ENCODE measurements around the gene RTKN. TPM values are rescaled to one million over a fixed set of nuclear protein-coding genes. Genes with fewer than 3 reads are reported as not detected.

The RTKN gene
- total and polyA plus RNA-seq, 12 donors, result 7.4 to 35.6 (median 14.1) TPM

DNA sequence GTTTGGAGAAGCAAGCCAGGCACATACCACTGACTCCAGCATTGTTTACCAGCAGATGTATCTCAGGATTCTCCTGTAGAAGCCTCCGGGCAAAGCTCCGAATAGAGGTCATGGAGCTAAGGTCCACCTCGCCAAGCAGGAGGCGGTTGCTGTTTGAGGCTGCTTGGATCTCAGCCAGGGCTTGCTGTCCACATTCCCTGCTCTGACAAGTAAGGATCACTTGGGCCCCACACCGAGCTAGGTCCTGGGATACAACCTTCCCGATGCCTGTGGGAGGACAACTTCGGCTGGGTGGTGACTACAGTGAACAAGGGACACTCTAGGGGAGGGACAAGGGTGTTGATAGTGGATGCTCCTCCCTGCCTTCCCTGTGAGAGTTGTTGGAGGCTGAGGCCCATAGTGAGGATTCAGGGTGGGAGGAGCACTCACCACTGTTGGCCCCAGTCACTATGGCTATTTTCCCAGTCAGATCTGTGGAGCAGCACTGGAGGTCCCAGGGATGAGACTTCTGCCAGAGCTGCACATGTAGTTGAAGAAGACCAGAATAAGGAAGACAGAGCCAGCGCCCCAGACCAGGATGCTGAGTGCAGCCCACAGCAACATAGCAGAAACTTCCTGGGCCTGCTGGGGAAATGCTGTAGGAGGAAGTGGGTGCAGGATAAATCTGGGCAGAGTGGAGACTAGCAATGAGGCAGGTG, 28.6 kb downstream of the RTKN start:
- H3K27ac ChIP-seq, result no peak overlapping the region
- no peak for TF ChIP-seq CTCF (IDR thresholded peaks at IDR 0.05)
- no peak for TF ChIP-seq POLR2A (IDR thresholded peaks at IDR 0.05)
- DNase-seq, result no peak
- H3K36me3 ChIP-seq (replicated peaks in 1 of 2), result no peaks in the 10 kb centered on the region
- peaks cover 0 to 17% of the 10 kb centered on the region in 2 donors for H3K4me1 ChIP-seq (replicated peaks in 1 of 2)
- no peaks in the 10 kb centered on the region for H3K9me3 ChIP-seq (replicated peaks in 1 of 3)
- intact Hi-C loops (cut with DNase I), result no loop called here
- H3K27me3 ChIP-seq, result peaks cover 6% of the 10 kb centered on the region
- 69 to 80% (median 73%) methylated on average over 4 to 8 of the region's 8 CpGs for WGBS, 4 donors
- H3K4me3 ChIP-seq, result no peak overlapping the region

DNA sequence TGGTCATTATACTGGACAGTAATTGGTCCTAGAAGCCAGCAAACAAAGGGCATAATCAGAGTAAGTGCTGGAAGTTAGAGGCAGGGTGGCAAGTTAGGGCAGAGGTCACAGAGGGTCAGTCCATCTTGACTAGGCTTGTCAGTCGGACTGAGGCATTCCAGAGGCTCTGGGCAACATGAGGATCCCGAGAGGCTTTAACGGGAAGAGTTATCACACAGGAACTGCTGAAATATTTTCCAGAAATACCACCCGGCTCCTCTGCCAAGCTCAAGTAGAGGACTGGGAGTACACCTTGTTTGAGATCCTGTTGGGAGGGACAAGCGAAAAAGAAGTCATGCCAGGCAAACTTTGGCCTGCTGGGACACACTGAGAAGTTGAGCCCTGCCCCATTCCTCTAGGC, 34.1 kb downstream of the RTKN start:
- TF ChIP-seq POLR2A (IDR thresholded peaks at IDR 0.05) (no peak), CTCF (IDR thresholded peaks at IDR 0.05) (no peak)
- Histone ChIP-seq H3K4me3 (no peak overlapping the region), H3K9me3 (replicated peaks in 1 of 3) (no peaks in the 10 kb centered on the region), H3K4me1 (replicated peaks in 1 of 2) (no peaks in the 10 kb centered on the region), H3K27ac (no peak overlapping the region), H3K36me3 (replicated peaks in 1 of 2) (no peaks in the 10 kb centered on the region), H3K27me3 (no peaks in the 10 kb centered on the region)
- intact Hi-C loops (cut with DNase I), result no loop called here
- peak in 1 of 7 donors; percentile 20 for DNase-seq
- 58 to 73% (median 67%) methylated on average over 5 of the region's 5 CpGs for WGBS, 4 donors

- Histone ChIP-seq H3K9me3 (replicated peaks in 1 of 3) (no peaks in the 10 kb centered on the region), H3K27me3 (no peaks in the 10 kb centered on the region), H3K27ac (no peak overlapping the region), H3K4me3 (no peak overlapping the region), H3K36me3 (replicated peaks in 1 of 2) (no peaks in the 10 kb centered on the region), H3K4me1 (replicated peaks in 1 of 2) (no peaks in the 10 kb centered on the region)
- TF ChIP-seq POLR2A (IDR thresholded peaks at IDR 0.05) (no peak), CTCF (IDR thresholded peaks at IDR 0.05) (no peak)
- intact Hi-C loops (cut with DNase I), result no loop called here
- no peak for DNase-seq
Observed at GRCh38 chr2:74406035-74406434, 35.7 kb downstream of the RTKN start.

- 70 to 79% (median 74%) methylated on average over 2 of the region's 2 CpGs for WGBS, 4 donors
- DNase-seq, result no peak
- intact Hi-C loops (cut with DNase I), result no loop called here
- H3K27me3 ChIP-seq, result no peaks in the 10 kb centered on the region
- H3K4me1 ChIP-seq (replicated peaks in 1 of 2), result no peaks in the 10 kb centered on the region
- no peak overlapping the region for H3K4me3 ChIP-seq
- TF ChIP-seq CTCF (IDR thresholded peaks at IDR 0.05) (no peak), POLR2A (IDR thresholded peaks at IDR 0.05) (no peak)
- H3K36me3 ChIP-seq (replicated peaks in 1 of 2), result no peaks in the 10 kb centered on the region
- no peaks in the 10 kb centered on the region for H3K9me3 ChIP-seq (replicated peaks in 1 of 3)
- H3K27ac ChIP-seq, result no peak overlapping the region
Observed at GRCh38 chr2:74401891-74402290, 39.8 kb downstream of the RTKN start.

All from adrenal gland (tissue), 12 donors.